Measurements from ENCODE around the gene EPS15.
"Not testable (repeated sequence)": the region's sequence is repeated elsewhere in the genome, so short reads cannot be mapped to it uniquely, and the experiment has no call there.

EPS15 gene

DNA sequence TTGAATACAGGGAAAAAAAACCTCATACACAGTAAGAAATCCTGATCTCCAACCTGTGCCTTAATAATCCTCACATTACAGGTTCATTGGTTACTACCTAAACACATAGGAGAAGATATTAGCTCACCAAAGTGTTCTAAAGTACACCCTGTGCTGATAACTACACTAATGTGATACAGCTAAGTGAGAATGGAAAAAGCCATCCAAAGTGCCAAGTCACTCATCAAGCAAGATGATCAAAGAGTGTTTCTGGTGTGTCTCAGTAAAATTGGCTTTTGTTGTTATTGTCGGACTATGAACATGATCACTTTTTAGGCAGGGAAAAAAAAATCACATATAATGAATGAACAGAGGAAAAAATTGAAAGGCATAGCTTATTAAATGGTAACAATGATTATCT lies 31.4 kb downstream of the EPS15 start:
- H3K4me3 ChIP-seq (ENCODE audit: low read depth, low read length): no peak overlapping the region
- TF ChIP-seq, protein P1, sequence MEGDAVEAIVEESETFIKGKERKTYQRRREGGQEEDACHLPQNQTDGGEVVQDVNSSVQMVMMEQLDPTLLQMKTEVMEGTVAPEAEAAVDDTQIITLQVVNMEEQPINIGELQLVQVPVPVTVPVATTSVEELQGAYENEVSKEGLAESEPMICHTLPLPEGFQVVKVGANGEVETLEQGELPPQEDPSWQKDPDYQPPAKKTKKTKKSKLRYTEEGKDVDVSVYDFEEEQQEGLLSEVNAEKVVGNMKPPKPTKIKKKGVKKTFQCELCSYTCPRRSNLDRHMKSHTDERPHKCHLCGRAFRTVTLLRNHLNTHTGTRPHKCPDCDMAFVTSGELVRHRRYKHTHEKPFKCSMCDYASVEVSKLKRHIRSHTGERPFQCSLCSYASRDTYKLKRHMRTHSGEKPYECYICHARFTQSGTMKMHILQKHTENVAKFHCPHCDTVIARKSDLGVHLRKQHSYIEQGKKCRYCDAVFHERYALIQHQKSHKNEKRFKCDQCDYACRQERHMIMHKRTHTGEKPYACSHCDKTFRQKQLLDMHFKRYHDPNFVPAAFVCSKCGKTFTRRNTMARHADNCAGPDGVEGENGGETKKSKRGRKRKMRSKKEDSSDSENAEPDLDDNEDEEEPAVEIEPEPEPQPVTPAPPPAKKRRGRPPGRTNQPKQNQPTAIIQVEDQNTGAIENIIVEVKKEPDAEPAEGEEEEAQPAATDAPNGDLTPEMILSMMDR (IDR thresholded peaks at IDR 0.05; ENCODE audit: low read depth, low read length): no peak

DNA sequence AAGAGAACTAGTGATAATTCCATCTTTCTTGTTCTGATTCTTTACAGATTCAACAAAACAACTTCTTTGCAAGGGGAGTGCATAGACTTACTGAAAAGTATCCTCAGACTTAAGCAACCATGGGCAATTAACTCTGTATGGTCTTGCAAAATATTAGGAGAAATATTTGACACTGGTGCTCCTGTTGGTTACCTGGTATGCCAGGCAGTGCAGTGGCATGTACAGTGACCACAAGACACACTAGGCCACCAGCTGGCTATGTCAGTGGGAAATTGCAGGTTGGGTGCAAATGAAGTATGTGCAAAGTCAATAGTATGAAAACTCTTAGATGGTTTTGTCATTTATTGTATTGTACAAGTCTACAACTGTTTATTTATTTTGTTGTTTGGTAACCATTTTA lies 34.5 kb downstream of the EPS15 start:
- TF ChIP-seq, protein P1 (IDR thresholded peaks at IDR 0.05; ENCODE audit: low read depth, low read length): no peak
- H3K4me3 ChIP-seq (ENCODE audit: low read depth, low read length): no peak overlapping the region

DNA sequence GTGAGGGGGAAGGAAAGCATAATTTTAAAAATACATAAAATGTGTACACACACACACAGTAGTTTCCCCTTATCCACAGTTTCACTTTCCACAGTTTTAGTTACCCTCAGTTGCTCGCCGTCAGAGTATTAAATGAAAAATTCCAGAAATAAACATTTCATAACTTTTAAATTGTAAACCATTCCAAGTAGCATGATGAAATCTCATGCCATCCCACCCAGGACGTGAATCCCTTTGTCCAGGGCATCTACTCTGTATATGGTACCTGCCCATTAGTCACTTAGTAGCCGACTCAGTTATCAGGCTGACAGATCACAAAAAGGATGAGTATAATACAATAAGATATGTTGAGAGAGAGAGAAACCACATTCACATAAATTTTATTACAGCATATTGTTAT lies 36.2 kb downstream of the EPS15 start:
- H3K4me3 ChIP-seq (ENCODE audit: low read depth, low read length): no peak overlapping the region
- TF ChIP-seq, protein P1 (IDR thresholded peaks at IDR 0.05; ENCODE audit: low read depth, low read length): no peak

DNA sequence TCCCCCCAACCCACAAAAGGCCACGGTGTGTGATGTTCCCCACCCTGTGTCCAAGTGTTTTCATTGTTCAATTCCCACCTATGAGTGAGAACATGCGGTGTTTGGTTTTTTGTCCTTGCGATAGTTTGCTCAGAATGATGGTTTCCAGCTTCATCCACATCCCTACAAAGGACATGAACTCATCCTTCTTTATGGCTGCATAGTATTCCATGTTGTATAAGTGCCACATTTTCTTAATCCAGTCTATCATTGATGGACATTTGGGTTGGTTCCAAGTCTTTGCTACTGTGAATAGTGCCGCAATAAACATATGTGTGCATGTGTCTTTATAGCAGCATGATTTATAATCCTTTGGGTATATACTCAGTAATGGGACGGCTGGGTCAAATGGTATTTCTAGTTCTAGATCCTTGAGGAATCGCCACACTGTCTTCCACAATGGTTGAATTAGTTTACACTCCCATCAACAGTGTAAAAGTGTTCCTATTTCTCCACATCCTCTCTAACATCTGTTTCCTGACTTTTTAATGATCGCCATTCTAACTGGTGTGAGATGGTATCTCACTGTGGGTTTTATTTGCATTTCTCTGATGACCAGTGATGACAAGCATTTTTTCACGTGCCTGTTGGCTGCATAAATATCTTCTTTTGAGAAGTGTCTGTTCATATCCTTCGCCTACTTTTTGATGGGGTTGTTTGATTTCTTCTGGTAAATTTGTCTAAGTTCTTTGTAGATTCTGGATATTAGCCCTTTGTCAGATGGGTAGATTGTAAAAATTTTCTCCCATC lies 44.0 kb downstream of the EPS15 start:
- H3K4me3 ChIP-seq (ENCODE audit: low read depth, low read length): not testable (repeated sequence)

DNA sequence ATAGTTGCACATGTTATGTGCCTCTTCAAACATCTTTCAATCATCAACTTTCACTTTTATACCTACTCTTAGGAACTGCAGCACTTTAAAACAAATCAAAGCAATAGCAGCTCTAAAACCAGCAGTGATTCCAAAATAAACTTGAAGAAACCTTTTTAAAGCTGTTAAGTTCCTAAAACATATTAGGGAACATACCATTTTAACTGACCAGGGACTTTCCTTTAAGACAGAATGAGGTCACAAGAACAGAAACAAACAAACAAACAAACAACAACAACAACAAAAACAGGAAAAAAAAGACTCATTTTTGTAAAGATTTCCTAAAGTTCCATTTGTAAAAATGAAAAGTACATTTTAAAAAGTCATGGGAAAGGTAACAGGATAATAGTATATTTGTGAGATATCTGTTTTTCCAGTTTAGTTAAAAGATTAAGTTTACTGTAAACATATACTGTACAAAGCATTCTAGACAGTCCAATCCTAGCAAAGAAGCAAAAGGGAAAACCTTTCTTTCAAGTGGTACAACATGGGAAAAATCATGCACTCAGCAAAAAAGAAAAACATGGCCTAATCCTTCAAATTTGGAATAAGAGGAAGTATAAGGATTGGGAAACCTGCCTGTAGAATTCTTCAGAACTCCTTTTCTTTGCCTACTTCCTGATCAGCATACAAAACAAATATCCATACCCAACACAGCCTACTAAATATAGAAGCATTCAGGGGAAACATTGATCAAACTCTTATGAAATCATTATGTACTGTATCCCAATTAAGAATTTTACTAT lies 45.5 kb downstream of the EPS15 start:
- no peak overlapping the region for H3K4me3 ChIP-seq (ENCODE audit: low read depth, low read length)
- TF ChIP-seq, protein P1 (IDR thresholded peaks at IDR 0.05; ENCODE audit: low read depth, low read length): no peak

DNA sequence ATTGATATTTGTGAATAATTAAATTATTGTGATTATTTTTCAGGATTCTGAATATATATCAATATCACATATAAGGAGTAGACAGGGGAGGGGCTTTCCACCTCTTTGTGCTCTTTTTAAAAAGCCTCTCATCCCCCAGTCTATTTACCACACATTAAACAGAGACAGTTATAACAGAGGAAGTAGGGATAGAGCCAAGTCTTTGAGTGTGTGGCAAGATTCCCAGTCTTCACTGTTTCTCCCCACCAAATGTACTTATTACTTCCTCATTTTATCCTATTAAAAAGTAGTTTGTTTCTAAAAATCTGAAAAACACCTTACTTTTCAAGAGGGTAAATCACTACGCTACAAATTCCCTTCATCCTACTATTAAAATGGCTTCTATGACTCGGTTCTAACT lies 46.7 kb downstream of the EPS15 start:
- no peak overlapping the region for H3K4me3 ChIP-seq (ENCODE audit: low read depth, low read length)
- TF ChIP-seq, protein P1 (IDR thresholded peaks at IDR 0.05; ENCODE audit: low read depth, low read length): no peak

DNA sequence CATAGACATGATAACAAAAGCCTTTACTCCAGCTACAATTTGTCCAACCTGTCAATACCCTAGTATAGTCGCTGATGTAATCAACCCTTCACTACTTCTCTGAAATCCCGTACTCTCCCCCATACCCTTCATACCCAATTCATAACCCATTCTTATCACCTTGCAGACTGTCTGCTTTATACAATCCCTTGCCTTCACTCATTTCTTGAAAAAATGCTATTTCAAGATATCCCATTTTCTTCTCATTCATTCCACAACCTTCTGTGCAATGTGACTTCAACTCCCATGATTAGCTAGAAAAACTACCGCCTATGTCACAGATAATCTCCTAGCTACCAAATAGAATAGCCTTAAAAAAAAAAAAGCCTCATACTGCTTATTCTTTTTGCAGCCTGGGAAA lies 49.5 kb downstream of the EPS15 start:
- TF ChIP-seq, protein P1 (IDR thresholded peaks at IDR 0.05; ENCODE audit: low read depth, low read length): no peak
- no peak overlapping the region for H3K4me3 ChIP-seq (ENCODE audit: low read depth, low read length)
